AG04449 (cell line): ENCODE measurements around the gene TGFB1.

Source experiments
- CTCF ChIA-PET: fragments of 350-600 bp; formaldehyde crosslinking; extraction: SDS; loops from one replicate; lab custom pipeline; 2021; ENCODE audit warnings: antibody characterized with exemption; lab: Yijun Ruan, JAX
- POLR2A ChIA-PET: fragments of 400-600, 350-600 bp; formaldehyde crosslinking; extraction: SDS; loops from one replicate; lab custom pipeline; 2020; ENCODE audit warnings: antibody characterized with exemption, inconsistent platforms; lab: Yijun Ruan, JAX
- DNase-seq: peaks from one replicate; pipeline ENCODE4 v3.0.0-alpha.2; 2010; ENCODE audit warnings: low read depth, low spot score
- H3K4me3 ChIP-seq: 2 replicates; pipeline ENCODE4 v1.5.1; 2011; ENCODE audit warnings: low read depth, mild to moderate bottlenecking, control low read depth, low read length
- CTCF ChIP-seq: IDR thresholded peaks from one replicate; pipeline ENCODE4 v1.5.1; 2011; ENCODE audit warnings: mild to moderate bottlenecking, moderate library complexity, low read length, control low read depth, inconsistent platforms; ENCODE audit not compliant: insufficient read depth; ENCODE audit errors: missing control alignments

The TGFB1 gene

GRCh38 chr19:41310033-41310831 is 43.5 kb downstream of the TGFB1 start, which contains the start of gene CCDC97:
CCDC97 (plus strand) TSS chr19:41310172; CDS start chr19:41310311, 139 bp downstream.
- POLR2A ChIA-PET: interaction anchor here (0.7 to 2.4 kb wide), 4 partner anchors 10 to 92 kb away, joined by 3 to 9 read pairs (median 4); no protein-coding TSS in a partner anchor
- peak within 1 kb of the TSS; percentile 92 for H3K4me3 ChIP-seq
- no peak for DNase-seq
- CTCF ChIA-PET: interaction anchor here (2.1 to 7.1 kb wide), 4 partner anchors 15 to 118 kb away, joined by 10 to 164 read pairs (median 76); no protein-coding TSS in a partner anchor
- TF ChIP-seq CTCF: no peak

- ChIA-PET POLR2A (interaction anchor here (0.6 to 2.4 kb wide), 9 partner anchors 11 to 105 kb away, joined by 3 to 9 read pairs (median 4); no protein-coding TSS in a partner anchor), CTCF (interaction anchor here (0.9 to 7.1 kb wide), 39 partner anchors 8 to 335 kb away, joined by 3 to 164 read pairs (median 8); partner anchors contain the start of genes AXL, HNRNPUL1 and TGFB1)
- no peak for TF ChIP-seq CTCF
- H3K4me3 ChIP-seq: peak overlapping the region; percentile 92
- no peak for DNase-seq
Observed at GRCh38 chr19:41309180-41310032, 44.3 kb downstream of the TGFB1 start.

- TF ChIP-seq CTCF: peak; percentile 90
- peak overlapping the region; percentile 92 for H3K4me3 ChIP-seq
- ChIA-PET CTCF (interaction anchor here (0.6 to 7.1 kb wide), 44 partner anchors 8 to 334 kb away, joined by 3 to 164 read pairs (median 6); partner anchors contain the start of genes AXL, HNRNPUL1 and TGFB1), POLR2A (interaction anchor here (0.6 to 1.4 kb wide), 6 partner anchors 10 to 105 kb away, joined by 3 to 4 read pairs (median 3); no protein-coding TSS in a partner anchor)
- no peak for DNase-seq
Observed at GRCh38 chr19:41308450-41309179, 45.1 kb downstream of the TGFB1 start.

GRCh38 chr19:41307954-41308449 is 45.7 kb downstream of the TGFB1 start:
- no peak for DNase-seq
- no peak for TF ChIP-seq CTCF
- ChIA-PET POLR2A (interaction anchor here (1.0 to 1.4 kb wide), 2 partner anchors 43 to 45 kb away, joined by 3 read pairs; no protein-coding TSS in a partner anchor), CTCF (interaction anchor here (0.6 to 7.1 kb wide), 40 partner anchors 9 to 333 kb away, joined by 3 to 164 read pairs (median 8); partner anchors contain the start of genes HNRNPUL1 and TGFB1)
- no peak overlapping the region for H3K4me3 ChIP-seq

GRCh38 chr19:41307090-41307875 is 46.4 kb downstream of the TGFB1 start:
- ChIA-PET CTCF (interaction anchor here (0.7 to 7.1 kb wide), 21 partner anchors 10 to 332 kb away, joined by 3 to 164 read pairs (median 9); partner anchors contain the start of gene HNRNPUL1), POLR2A (interaction anchor here (1.4 kb wide), 1 partner anchor 45 kb away, joined by 3 read pairs; no protein-coding TSS in a partner anchor)
- DNase-seq: no peak
- TF ChIP-seq CTCF: no peak
- no peak overlapping the region for H3K4me3 ChIP-seq
